OCI-LY7 (cell line): Measurements from ENCODE around the gene MAT2B. TPM values are rescaled to one million over a fixed set of nuclear protein-coding genes. Genes with fewer than 3 reads are reported as not detected.
A peak's percentile ranks its signal among the peaks of the same experiment; 100 is the strongest.

Source experiments
- BruUV-seq: library from RNA; stranded (reverse); fragments of 400-500 nt; replicated peaks from 2 replicates; lab custom pipeline; 2021; lab: Mats Ljungman, UMichigan
- CTCF ChIA-PET: fragments of 300-600 bp; sonication (Branson Sonifier 250); formaldehyde crosslinking; loops from one replicate; lab custom pipeline; 2022; ENCODE audit warnings: antibody characterized with exemption; ENCODE audit not compliant: unreplicated experiment; lab: Charles Lee
- POLR2A ChIA-PET: fragments of 300-600 bp; sonication (Branson Sonifier 250); formaldehyde crosslinking; loops from one replicate; lab custom pipeline; 2022; ENCODE audit warnings: antibody characterized with exemption; lab: Charles Lee
- DNase-seq: peaks from one replicate; pipeline ENCODE4 v3.0.0-alpha.2; 2015; ENCODE audit warnings: low spot score
- H2AFZ ChIP-seq: fragments of 200-600 bp; sonication (generic), shearing (Covaris generic); 2 replicates; pipeline ENCODE4 v1.6.1; 2014; ENCODE audit warnings: mild to moderate bottlenecking, antibody characterized with exemption, low read length, moderate library complexity
- H3K27ac ChIP-seq: fragments of 200-600 bp; sonication (generic); 2 replicates; pipeline ENCODE4 v1.5.1; 2014; ENCODE audit warnings: mixed run types, low read depth, mild to moderate bottlenecking, moderate library complexity, low read length, inconsistent platforms; ENCODE audit not compliant: poor library complexity, severe bottlenecking
- H3K36me3 ChIP-seq: fragments of 200-600 bp; sonication (generic); 2 replicates; pipeline ENCODE4 v1.6.1; 2014; ENCODE audit warnings: mild to moderate bottlenecking, antibody characterized with exemption, low read length, moderate library complexity, mixed read lengths; ENCODE audit not compliant: insufficient read depth
- H3K4me1 ChIP-seq: fragments of 200-600 bp; sonication (generic); 2 replicates; pipeline ENCODE4 v1.5.1; 2014; ENCODE audit warnings: mild to moderate bottlenecking, low read length; ENCODE audit not compliant: insufficient read depth, poor library complexity, severe bottlenecking
- H3K4me2 ChIP-seq: fragments of 200-600 bp; sonication (generic); 2 replicates; pipeline ENCODE4 v1.6.1; 2014; ENCODE audit warnings: mild to moderate bottlenecking, low read length
- H3K4me3 ChIP-seq: fragments of 200-600 bp; sonication (generic); 2 replicates; pipeline ENCODE4 v1.5.1; 2014; ENCODE audit warnings: mild to moderate bottlenecking, low read depth, low read length; ENCODE audit not compliant: poor library complexity, severe bottlenecking
- H3K79me2 ChIP-seq: fragments of 200-600 bp; sonication (generic); 2 replicates; pipeline ENCODE4 v1.6.1; 2016; ENCODE audit warnings: low read depth, mild to moderate bottlenecking, low read length, moderate library complexity, mixed read lengths; ENCODE audit not compliant: insufficient read depth
- H3K9me2 ChIP-seq: fragments of 200-600 bp; sonication (generic); 2 replicates; pipeline ENCODE4 v1.6.1; 2016; ENCODE audit warnings: mild to moderate bottlenecking, low read length, mixed read lengths; ENCODE audit not compliant: insufficient read depth
- H3K9me3 ChIP-seq: fragments of 200-600 bp; sonication (generic); 2 replicates; pipeline ENCODE4 v1.6.1; 2014; ENCODE audit warnings: mild to moderate bottlenecking, mixed run types, low read length, mixed read lengths
- H4K20me1 ChIP-seq: fragments of 200-600 bp; sonication (generic); 2 replicates; pipeline ENCODE4 v1.6.1; 2014; ENCODE audit warnings: mild to moderate bottlenecking, antibody characterized with exemption, low read length, moderate library complexity, mixed read lengths; ENCODE audit not compliant: insufficient read depth
- EZH2phosphoT487 ChIP-seq: fragments of 200-600 bp; sonication (generic); IDR thresholded peaks from 2 replicates; pipeline ENCODE4 v1.6.1; 2018; ENCODE audit warnings: low read depth, borderline replicate concordance, mild to moderate bottlenecking, mixed run types, antibody characterized with exemption, low read length, moderate library complexity, mixed read lengths
- intact Hi-C: fragments of 100-400 bp; cut with micrococcal nuclease; formaldehyde crosslinking; loops from one replicate; pipeline ENCODE4 v1.10.0; 2022; ENCODE audit not compliant: unreplicated experiment
- total RNA-seq, 2 experiments: library from RNA; depleted of rRNA in 1 of 2; stranded (reverse); fragments of >200 nt in 1 of 2; shearing (Covaris generic) in 1 of 2; gene quantifications; 2 replicates each; pipeline ENCODE4 v1.2.3, GENCODE V29; 2014 to 2022
- TF ChIP-seq, protein P1 (sequence below): fragments of 200-600 bp; sonication (generic); conservative IDR thresholded peaks from 2 replicates; pipeline ENCODE4 v1.5.1; 2014; ENCODE audit warnings: mild to moderate bottlenecking, antibody characterized with exemption, low read length, moderate library complexity, mixed read lengths

The MAT2B gene
- total RNA-seq, 2 experiments from 2014 or later: 35.0 to 52.5 TPM

DNA sequence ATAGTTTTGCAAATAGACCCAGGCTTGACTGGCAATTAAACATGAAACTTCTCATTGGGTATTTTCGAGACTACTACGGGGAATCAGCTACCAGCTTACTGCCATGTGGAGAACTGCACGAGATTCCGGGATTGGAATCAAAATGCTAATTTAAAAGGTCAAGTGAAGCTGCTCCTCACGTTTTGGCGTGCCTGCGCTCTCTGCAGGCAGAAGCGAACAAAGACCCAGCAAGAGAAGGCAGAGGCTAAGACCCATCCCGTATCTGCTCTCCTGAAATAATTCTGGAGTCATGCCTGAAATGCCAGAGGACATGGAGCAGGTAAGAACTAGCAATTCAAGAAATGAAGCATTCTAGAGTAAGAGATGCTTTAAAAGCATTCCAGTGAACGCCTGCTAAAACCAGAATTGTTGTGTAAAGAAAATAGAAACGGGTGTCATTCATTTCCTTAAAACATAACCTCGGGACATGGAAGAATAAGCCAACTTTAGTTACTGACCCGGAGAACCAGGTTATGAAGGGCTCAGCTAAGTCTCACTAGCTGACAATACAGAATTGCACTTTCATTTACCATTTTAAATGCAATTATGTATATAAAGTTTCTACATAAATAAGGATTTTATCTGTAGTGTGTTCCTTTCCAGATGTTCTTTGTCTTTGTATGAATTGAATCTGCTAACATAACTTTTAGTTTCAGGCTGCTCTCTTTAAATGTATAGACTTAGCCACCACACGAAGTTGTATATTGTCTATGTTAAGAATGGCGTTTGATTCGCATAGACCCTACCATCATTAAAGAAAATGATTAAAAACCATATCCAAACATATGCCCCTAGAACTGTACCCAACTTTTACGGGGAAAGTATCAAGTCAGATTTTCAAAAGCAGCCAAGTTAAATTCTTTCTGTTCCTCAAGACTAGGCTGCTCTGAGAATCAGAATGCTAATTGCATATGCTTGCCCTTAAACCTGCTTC lies 2.0 kb upstream of the MAT2B start:
- Histone ChIP-seq H3K27ac (peak overlapping the region; percentile 75), H3K4me3 (peak overlapping the region; percentile 78), H3K36me3 (0 out of 2 replicates have a peak, but pooled peaks cover 4% of the 10 kb centered on the region), H4K20me1 (peaks cover 13% of the 10 kb centered on the region), H3K4me2 (peak overlapping the region; percentile 89), H3K9me3 (no peaks in the 10 kb centered on the region), H3K79me2 (peaks cover 47% of the 10 kb centered on the region), H2AFZ (peak overlapping the region; percentile 99), H3K4me1 (peaks cover 29% of the 10 kb centered on the region), H3K9me2 (no peaks in the 10 kb centered on the region)
- intact Hi-C loops: no loop called here
- DNase-seq: peak; percentile 65
- TF ChIP-seq EZH2phosphoT487: no peak
- TF ChIP-seq, protein P1, sequence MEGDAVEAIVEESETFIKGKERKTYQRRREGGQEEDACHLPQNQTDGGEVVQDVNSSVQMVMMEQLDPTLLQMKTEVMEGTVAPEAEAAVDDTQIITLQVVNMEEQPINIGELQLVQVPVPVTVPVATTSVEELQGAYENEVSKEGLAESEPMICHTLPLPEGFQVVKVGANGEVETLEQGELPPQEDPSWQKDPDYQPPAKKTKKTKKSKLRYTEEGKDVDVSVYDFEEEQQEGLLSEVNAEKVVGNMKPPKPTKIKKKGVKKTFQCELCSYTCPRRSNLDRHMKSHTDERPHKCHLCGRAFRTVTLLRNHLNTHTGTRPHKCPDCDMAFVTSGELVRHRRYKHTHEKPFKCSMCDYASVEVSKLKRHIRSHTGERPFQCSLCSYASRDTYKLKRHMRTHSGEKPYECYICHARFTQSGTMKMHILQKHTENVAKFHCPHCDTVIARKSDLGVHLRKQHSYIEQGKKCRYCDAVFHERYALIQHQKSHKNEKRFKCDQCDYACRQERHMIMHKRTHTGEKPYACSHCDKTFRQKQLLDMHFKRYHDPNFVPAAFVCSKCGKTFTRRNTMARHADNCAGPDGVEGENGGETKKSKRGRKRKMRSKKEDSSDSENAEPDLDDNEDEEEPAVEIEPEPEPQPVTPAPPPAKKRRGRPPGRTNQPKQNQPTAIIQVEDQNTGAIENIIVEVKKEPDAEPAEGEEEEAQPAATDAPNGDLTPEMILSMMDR: peak; percentile 73
- POLR2A ChIA-PET: interaction anchor here (0.7 to 5.1 kb wide), 5 partner anchors 11 to 65 kb away, joined by 4 to 72 read pairs (median 5); partner anchors contain the start of genes HMMR and NUDCD2
- BruUV-seq: TSS peak; percentile 25
- CTCF ChIA-PET: no interaction called here

DNA sequence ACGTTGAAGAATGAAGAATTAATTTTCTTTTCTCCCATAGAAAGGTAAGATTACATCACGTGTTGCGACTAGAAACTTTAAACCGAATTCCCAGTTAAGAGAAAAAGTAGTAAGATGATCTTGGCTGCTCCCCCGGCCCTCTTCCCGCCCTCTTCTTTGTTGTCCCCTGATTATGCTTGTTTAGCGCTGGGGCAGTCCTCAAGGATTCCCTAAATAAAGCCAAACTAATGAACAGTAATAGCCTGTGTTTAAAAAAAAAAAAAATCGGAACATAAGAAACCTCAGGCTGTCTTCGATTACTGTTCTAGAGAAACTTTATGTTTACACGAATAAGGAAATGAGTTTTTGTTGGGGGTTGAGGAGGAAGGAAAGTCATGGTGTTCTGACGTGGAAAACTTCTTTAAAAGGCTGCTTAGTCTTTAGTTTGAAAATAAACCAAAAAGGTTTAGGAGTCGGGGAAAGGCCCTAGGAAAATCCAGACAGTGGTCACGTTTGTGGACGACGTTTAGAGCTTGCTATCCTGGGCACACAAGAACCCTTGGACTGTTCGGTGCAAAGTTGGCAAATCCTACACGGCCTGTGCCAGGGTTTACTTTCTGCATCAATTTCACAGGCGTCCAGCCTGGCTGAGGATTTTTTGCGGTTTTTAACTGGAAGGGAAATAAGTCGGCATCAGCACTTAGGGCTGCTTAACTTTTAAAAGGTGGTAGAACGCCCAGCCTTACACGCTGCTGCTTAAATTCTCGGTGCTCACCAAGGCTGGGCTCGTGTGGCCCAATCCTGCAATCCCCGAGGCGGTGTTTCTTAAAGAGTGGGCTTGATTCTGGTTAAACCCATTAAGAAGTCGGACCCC lies 1.1 kb upstream of the MAT2B start:
- peak overlapping the region; percentile 89 for H3K4me2 ChIP-seq
- CTCF ChIA-PET: interaction anchor here (1.6 kb wide), 1 partner anchor 36 kb away, joined by 3 read pairs; no protein-coding TSS in a partner anchor
- H3K36me3 ChIP-seq: peaks cover 10% of the 10 kb centered on the region; the same call in 1 of the 2 replicates
- peak overlapping the region; percentile 78 for H3K4me3 ChIP-seq
- intact Hi-C loops: no loop called here
- H3K79me2 ChIP-seq: peaks cover 56% of the 10 kb centered on the region
- no peak for TF ChIP-seq EZH2phosphoT487
- TF ChIP-seq, protein P1: no peak
- peak; percentile 45 for DNase-seq
- peak overlapping the region; percentile 99 for H2AFZ ChIP-seq
- POLR2A ChIA-PET: interaction anchor here (0.7 to 5.1 kb wide), 5 partner anchors 9 to 66 kb away, joined by 3 to 72 read pairs (median 5); partner anchors contain the start of genes CCNG1, HMMR and NUDCD2
- H3K9me2 ChIP-seq: no peaks in the 10 kb centered on the region
- no TSS peak for BruUV-seq
- H3K4me1 ChIP-seq: peaks cover 38% of the 10 kb centered on the region
- peaks cover 13% of the 10 kb centered on the region for H4K20me1 ChIP-seq
- peak overlapping the region; percentile 75 for H3K27ac ChIP-seq
- H3K9me3 ChIP-seq: no peaks in the 10 kb centered on the region
